ENCODE results near the gene DCPS. TPM values are rescaled to one million over a fixed set of nuclear protein-coding genes. Genes with fewer than 3 reads are reported as not detected.
A peak's percentile ranks its signal among the peaks of the same experiment; 100 is the strongest.

Gene DCPS
- total RNA-seq, 3 donors from 2014 or later (not counting 1 experiment from before 2014, with no cell fraction given): 20.1 to 25.8 (median 23.1) TPM

DNA sequence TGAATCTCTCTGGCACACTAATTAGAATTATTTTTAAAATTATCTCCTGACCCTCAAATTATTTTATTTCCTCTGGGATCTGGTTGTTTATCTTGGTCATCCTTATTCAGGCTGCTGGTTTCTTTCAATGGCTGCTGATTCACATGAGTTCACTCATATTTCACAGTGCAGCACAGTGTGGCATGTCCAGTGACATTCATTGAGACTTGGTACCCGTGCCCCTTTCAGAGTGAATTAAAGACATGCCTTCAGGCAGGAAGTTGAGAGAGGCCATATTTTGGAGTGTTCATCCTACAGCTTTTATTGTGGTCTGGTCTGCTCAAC lies 13.5 kb downstream of the DCPS start:
- Histone ChIP-seq H3K27me3 (ENCODE audit: control insufficient read depth, insufficient read depth, low read length) (no peaks in the 10 kb centered on the region), H3K4me1 (ENCODE audit: control insufficient read depth, insufficient read depth, low read length) (peaks cover 52% of the 10 kb centered on the region), H3K36me3 (ENCODE audit: control insufficient read depth, insufficient read depth, low read length) (peaks cover 3% of the 10 kb centered on the region), H3K4me3 (ENCODE audit: low read length) (no peak overlapping the region), H3K27ac (ENCODE audit: low read length) (peak overlapping the region; percentile 79), H3K9me3 (ENCODE audit: control insufficient read depth, insufficient read depth, low read length) (no peaks in the 10 kb centered on the region)
- Mint-ChIP-seq H3K36me3 (no peaks in the 10 kb centered on the region), H3K27me3 (ENCODE audit: low read depth in 2 of 2) (no peaks in the 10 kb centered on the region), H3K27ac (peak overlapping the region; percentile 92 to 99), H3K4me3 (peak overlapping the region; percentile 83), H3K4me1 (peaks cover 67 to 73% of the 10 kb centered on the region in 2 donors), H3K9me3 (no peaks in the 10 kb centered on the region)
- intact Hi-C loops (cut with micrococcal nuclease): no loop called here
- DNase-seq (no peak), ATAC-seq (no peak)
- WGBS (ENCODE audit: insufficient coverage): 0% methylated on average over 1 of the region's 1 CpG
- TF ChIP-seq CTCF (IDR thresholded peaks at IDR 0.05): no peak

DNA sequence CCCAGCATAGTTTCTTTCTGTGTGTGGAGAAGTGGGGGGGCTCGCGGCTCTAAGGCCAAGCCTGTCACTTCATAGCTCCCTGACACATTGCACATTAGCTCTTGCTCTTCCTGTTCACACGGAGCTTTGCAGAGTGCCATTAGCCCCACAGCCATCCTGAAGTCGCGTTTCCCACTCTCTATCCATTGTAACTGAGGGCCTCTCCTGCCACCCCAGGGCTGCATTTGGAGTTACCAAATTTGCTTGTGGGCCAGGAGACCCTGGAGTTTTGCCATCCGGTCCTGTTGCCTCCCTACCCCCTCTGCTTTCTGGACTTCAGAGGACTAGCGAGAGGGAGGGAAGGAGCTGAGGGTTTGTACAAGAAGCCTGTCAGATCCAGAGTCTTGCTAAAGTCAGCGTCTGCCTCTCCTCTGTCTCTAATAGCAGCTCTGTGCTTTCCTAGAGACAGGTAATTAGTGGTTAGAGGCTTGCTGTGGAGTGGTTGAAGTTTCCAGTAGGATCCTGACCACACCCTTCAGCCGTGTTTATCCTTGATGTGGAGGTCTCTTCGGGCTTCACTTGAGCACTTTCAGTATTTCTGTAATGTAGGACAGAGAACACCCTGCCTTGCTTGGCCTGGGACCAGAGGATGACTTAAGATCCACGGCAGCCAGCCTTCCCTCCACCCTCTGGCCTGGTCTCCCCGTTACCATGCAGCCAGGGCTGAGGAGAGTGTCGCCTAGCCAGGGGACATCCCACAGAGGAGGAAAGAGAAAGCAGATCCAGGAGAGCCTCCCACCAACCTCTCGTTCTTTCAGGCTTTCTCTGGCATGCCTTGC lies 14.1 kb downstream of the DCPS start:
- no peak overlapping the region for H3K4me3 ChIP-seq (ENCODE audit: low read length)
- Mint-ChIP-seq H3K36me3 (no peaks in the 10 kb centered on the region), H3K9me3 (no peaks in the 10 kb centered on the region), H3K27ac (peak overlapping the region; percentile 92 to 99), H3K4me1 (peaks cover 62 to 68% of the 10 kb centered on the region in 2 donors), H3K27me3 (ENCODE audit: low read depth in 2 of 2) (no peaks in the 10 kb centered on the region), H3K4me3 (peak overlapping the region; percentile 83)
- intact Hi-C loops (cut with micrococcal nuclease): no loop called here
- H3K9me3 ChIP-seq (ENCODE audit: control insufficient read depth, insufficient read depth, low read length): no peaks in the 10 kb centered on the region
- WGBS (ENCODE audit: insufficient coverage): 31% methylated on average over 14 of the region's 14 CpGs
- DNase-seq (peak; percentile 47 to 59), ATAC-seq (peak; percentile 59 to 79 (median 72))
- TF ChIP-seq CTCF (IDR thresholded peaks at IDR 0.05): no peak
- peak overlapping the region; percentile 79 for H3K27ac ChIP-seq (ENCODE audit: low read length)
- peaks cover 46% of the 10 kb centered on the region for H3K4me1 ChIP-seq (ENCODE audit: control insufficient read depth, insufficient read depth, low read length)
- H3K36me3 ChIP-seq (ENCODE audit: control insufficient read depth, insufficient read depth, low read length): no peaks in the 10 kb centered on the region
- H3K27me3 ChIP-seq (ENCODE audit: control insufficient read depth, insufficient read depth, low read length): no peaks in the 10 kb centered on the region

DNA sequence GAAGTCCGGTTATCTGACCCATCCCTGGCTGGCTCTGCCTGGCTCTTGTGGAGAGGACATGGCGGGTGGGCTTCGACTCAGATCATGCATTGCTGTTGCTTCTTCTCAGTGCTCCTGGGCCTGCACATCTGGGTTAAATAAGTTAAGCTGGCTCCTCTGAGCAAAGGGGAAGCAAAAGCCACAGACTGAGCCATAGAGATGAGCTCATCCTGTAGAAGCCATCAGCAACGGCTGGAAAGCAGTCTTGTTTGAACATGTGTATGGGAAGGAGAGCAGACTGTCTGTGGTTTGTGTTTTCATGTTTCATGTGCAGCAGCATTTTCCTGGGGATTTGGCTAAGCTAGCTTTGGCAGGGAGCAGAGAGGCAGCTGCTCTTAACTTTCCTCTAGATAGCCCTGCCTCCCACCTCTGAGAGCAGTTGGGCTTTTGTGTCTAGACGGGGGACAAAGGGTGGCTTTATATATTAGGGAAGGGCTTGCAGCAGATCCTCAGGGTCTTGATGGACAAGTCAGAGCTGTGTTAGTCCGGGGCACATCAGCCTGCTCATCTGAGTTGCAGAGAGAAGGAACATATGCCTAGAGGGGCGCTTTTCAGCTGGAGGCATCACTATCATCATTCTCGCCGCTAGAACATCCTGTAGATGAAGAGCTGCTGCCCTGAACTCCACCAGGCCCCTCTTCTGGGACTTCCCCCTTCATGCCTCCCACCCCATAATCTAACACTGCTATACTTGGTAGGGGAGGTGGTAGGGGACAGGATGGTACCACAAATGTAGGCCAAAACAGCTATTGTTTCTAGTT lies 14.9 kb downstream of the DCPS start:
- Mint-ChIP-seq H3K9me3 (no peaks in the 10 kb centered on the region), H3K27ac (peak overlapping the region; percentile 92 to 99), H3K36me3 (no peaks in the 10 kb centered on the region), H3K27me3 (ENCODE audit: low read depth in 2 of 2) (no peaks in the 10 kb centered on the region), H3K4me3 (peak overlapping the region; percentile 83), H3K4me1 (peaks cover 55 to 60% of the 10 kb centered on the region in 2 donors)
- Histone ChIP-seq H3K9me3 (ENCODE audit: control insufficient read depth, insufficient read depth, low read length) (no peaks in the 10 kb centered on the region), H3K4me3 (ENCODE audit: low read length) (no peak overlapping the region), H3K27ac (ENCODE audit: low read length) (peak overlapping the region; percentile 79), H3K27me3 (ENCODE audit: control insufficient read depth, insufficient read depth, low read length) (no peaks in the 10 kb centered on the region), H3K36me3 (ENCODE audit: control insufficient read depth, insufficient read depth, low read length) (no peaks in the 10 kb centered on the region), H3K4me1 (ENCODE audit: control insufficient read depth, insufficient read depth, low read length) (peaks cover 43% of the 10 kb centered on the region)
- intact Hi-C loops (cut with micrococcal nuclease): loop anchor here (1.0 kb wide), 2 partner anchors 11 to 14 kb away; partner anchors contain the start of gene DCPS
- ATAC-seq (peak; percentile 83 to 93 (median 92)), DNase-seq (peak; percentile 54)
- TF ChIP-seq CTCF (IDR thresholded peaks at IDR 0.05): no peak
- 21% methylated on average over 9 of the region's 9 CpGs for WGBS (ENCODE audit: insufficient coverage)
